Upper lobe of left lung (tissue), 6 donors: Measurements from ENCODE around the gene SFTA2. TPM values are rescaled to one million over a fixed set of nuclear protein-coding genes. Genes with fewer than 3 reads are reported as not detected.

Source experiments
- ATAC-seq, 2 donors: fragments of 200-7000 bp; cut with Tn5 transposase; one replicate each; pipeline ENCODE4 v1.9.1; 2022; ENCODE audit warnings: mild to moderate bottlenecking in 2 of 2, moderate library complexity in 2 of 2; ENCODE audit not compliant: low FRiP score in 2 of 2
- DNase-seq, 2 donors: peaks; one replicate each; pipeline ENCODE4 v3.0.0-alpha.2; 2019 to 2020
- H3K27ac ChIP-seq, 4 donors: fragments of 200-600 bp; sonication (generic); one replicate each; pipeline ENCODE4 v1.5.1; 2016 to 2019
- H3K27me3 ChIP-seq, 4 donors: fragments of 200-600 bp; sonication (generic); one replicate each; pipeline ENCODE4 v1.5.1; 2017 to 2019
- H3K36me3 ChIP-seq, 4 donors: fragments of 200-600 bp; sonication (generic); one replicate each; pipeline ENCODE4 v1.5.1; 2016 to 2019
- H3K4me1 ChIP-seq, 4 donors: fragments of 200-600 bp; sonication (generic); one replicate each; pipeline ENCODE4 v1.5.1; 2018 to 2019
- H3K4me3 ChIP-seq, 4 donors: fragments of 200-600 bp; sonication (generic); one replicate each; pipeline ENCODE4 v1.5.1; 2017 to 2019; ENCODE audit warnings: mild to moderate bottlenecking in 2 of 4, moderate library complexity in 1 of 4
- H3K9me3 ChIP-seq, 4 donors: fragments of 200-600 bp; sonication (generic); one replicate each; pipeline ENCODE4 v1.5.1; 2018 to 2019
- CTCF ChIP-seq, 6 experiments: fragments of 450-650 bp in 4 of 6; fragments of 200-600 bp in 2 of 6; sonication (generic) in 2 of 6; IDR thresholded peaks; one replicate each; pipeline ENCODE4 v1.5.1; 2016 to 2019; ENCODE audit warnings: antibody characterized with exemption in 6 of 6
- EP300 ChIP-seq, 4 donors: sonication (generic); formaldehyde crosslinking; IDR thresholded peaks; one replicate each; pipeline ENCODE4 v1.5.1; 2017; ENCODE audit warnings: antibody characterized with exemption in 4 of 4, control low read depth in 2 of 4
- POLR2A ChIP-seq, 4 donors: fragments of 450-650 bp; IDR thresholded peaks; one replicate each; pipeline ENCODE4 v1.5.1; 2016 to 2017; ENCODE audit warnings: antibody characterized with exemption in 4 of 4, mild to moderate bottlenecking in 2 of 4
- POLR2AphosphoS5 ChIP-seq, 2 donors: sonication (generic); formaldehyde crosslinking; IDR thresholded peaks; one replicate each; pipeline ENCODE4 v1.5.1; 2017; ENCODE audit warnings: antibody characterized with exemption in 2 of 2
- WGBS, 2 donors: methylation state at CpG; one replicate each; pipeline ENCODE4 v1.1.5; 2017 to 2018; 5-methylcytosine and 5-hydroxymethylcytosine counted together
- total RNA-seq, 6 donors: library from RNA; depleted of rRNA in 4 of 6; stranded (reverse); fragments of >200 nt in 4 of 6; gene quantifications; one replicate each; pipeline versions ENCODE4 v1.1.0 to v1.2.1, GENCODE V29; 2016 to 2021
- donor health status: DM: no; HTN: no; CAD: no; lungs with moderate emphysema.
- donor health status: DM: no; HTN: yes; CAD: no; lungs with severe emphysema.

SFTA2 gene
- total RNA-seq, 6 donors from 2014 or later, result 80.7 to 511 (median 229) TPM

- DNase-seq, result no peak
- ATAC-seq, result no peak
- 83 to 85% methylated on average over 10 of the region's 10 CpGs for WGBS, 2 donors
- H3K4me3 ChIP-seq, result no peak overlapping the region
- peaks cover 3 to 87% (median 56%) of the 10 kb centered on the region in 4 donors for H3K36me3 ChIP-seq
- H3K4me1 ChIP-seq, result no peaks in the 10 kb centered on the region
- H3K9me3 ChIP-seq, result no peaks in the 10 kb centered on the region
- no peak for TF ChIP-seq POLR2A (IDR thresholded peaks at IDR 0.05)
- TF ChIP-seq POLR2AphosphoS5 (IDR thresholded peaks at IDR 0.05), result no peak
- TF ChIP-seq CTCF (IDR thresholded peaks at IDR 0.05), result no peak
- TF ChIP-seq EP300 (IDR thresholded peaks at IDR 0.05), result no peak
- H3K27ac ChIP-seq, result no peak overlapping the region
- H3K27me3 ChIP-seq, result no peaks in the 10 kb centered on the region
Observed at GRCh38 chr6:30895343-30895742, 36.6 kb downstream of the SFTA2 start.

GRCh38 chr6:30894935-30895334 is 37.0 kb downstream of the SFTA2 start:
- DNase-seq (no peak), ATAC-seq (no peak)
- Histone ChIP-seq H3K27ac (no peak overlapping the region), H3K27me3 (no peaks in the 10 kb centered on the region), H3K4me3 (no peak overlapping the region), H3K9me3 (no peaks in the 10 kb centered on the region), H3K36me3 (peaks cover 3 to 89% (median 58%) of the 10 kb centered on the region in 4 donors), H3K4me1 (no peaks in the 10 kb centered on the region)
- WGBS, 2 donors, result 94 to 96% methylated on average over 3 of the region's 3 CpGs
- TF ChIP-seq CTCF (IDR thresholded peaks at IDR 0.05), result no peak
- no peak for TF ChIP-seq POLR2A (IDR thresholded peaks at IDR 0.05)
- TF ChIP-seq POLR2AphosphoS5 (IDR thresholded peaks at IDR 0.05), result no peak
- TF ChIP-seq EP300 (IDR thresholded peaks at IDR 0.05), result no peak

- no peak for TF ChIP-seq EP300 (IDR thresholded peaks at IDR 0.05)
- no peak for TF ChIP-seq POLR2AphosphoS5 (IDR thresholded peaks at IDR 0.05)
- no peak for TF ChIP-seq CTCF (IDR thresholded peaks at IDR 0.05)
- no peak for TF ChIP-seq POLR2A (IDR thresholded peaks at IDR 0.05)
- DNase-seq (peak in 1 of 2 donors; percentile 43), ATAC-seq (no peak)
- H3K4me1 ChIP-seq, result no peaks in the 10 kb centered on the region
- H3K4me3 ChIP-seq, result no peak overlapping the region
- peaks cover 5 to 89% (median 59%) of the 10 kb centered on the region in 4 donors for H3K36me3 ChIP-seq
- no peaks in the 10 kb centered on the region for H3K9me3 ChIP-seq
- no peaks in the 10 kb centered on the region for H3K27me3 ChIP-seq
- no peak overlapping the region for H3K27ac ChIP-seq
- 83 to 90% methylated on average over 12 of the region's 12 CpGs for WGBS, 2 donors
Observed at GRCh38 chr6:30894381-30894780, 37.6 kb downstream of the SFTA2 start.

- Histone ChIP-seq H3K36me3 (peaks cover 5 to 84% (median 59%) of the 10 kb centered on the region in 4 donors), H3K4me1 (no peaks in the 10 kb centered on the region), H3K9me3 (no peaks in the 10 kb centered on the region), H3K27ac (no peak overlapping the region), H3K4me3 (no peak overlapping the region), H3K27me3 (no peaks in the 10 kb centered on the region)
- WGBS, 2 donors, result 92 to 98% methylated on average over 8 of the region's 8 CpGs
- TF ChIP-seq POLR2AphosphoS5 (IDR thresholded peaks at IDR 0.05) (no peak), POLR2A (IDR thresholded peaks at IDR 0.05) (no peak), CTCF (IDR thresholded peaks at IDR 0.05) (no peak), EP300 (IDR thresholded peaks at IDR 0.05) (no peak)
- ATAC-seq, result no peak
- no peak for DNase-seq
Observed at GRCh38 chr6:30893666-30894065, 38.3 kb downstream of the SFTA2 start.

GRCh38 chr6:30893001-30893591 is 38.9 kb downstream of the SFTA2 start:
- Histone ChIP-seq H3K4me1 (no peaks in the 10 kb centered on the region), H3K27me3 (no peaks in the 10 kb centered on the region), H3K36me3 (peaks cover 3 to 80% (median 56%) of the 10 kb centered on the region in 4 donors), H3K9me3 (no peaks in the 10 kb centered on the region), H3K4me3 (no peak overlapping the region), H3K27ac (no peak overlapping the region)
- DNase-seq (peak in 1 of 2 donors; percentile 76), ATAC-seq (no peak)
- TF ChIP-seq EP300 (IDR thresholded peaks at IDR 0.05) (no peak), POLR2A (IDR thresholded peaks at IDR 0.05) (no peak), CTCF (IDR thresholded peaks at IDR 0.05) (no peak), POLR2AphosphoS5 (IDR thresholded peaks at IDR 0.05) (no peak)
- 85 to 89% methylated on average over 5 to 12 of the region's 16 CpGs for WGBS, 2 donors
